B cell (primary cell): Measurements from ENCODE around the gene IGF1R. TPM values are rescaled to one million over a fixed set of nuclear protein-coding genes. Genes with fewer than 3 reads are reported as not detected.

Experiments
- ATAC-seq: fragments of 200-7000 bp; cut with Tn5 transposase; one replicate; pipeline ENCODE4 v1.10.0; 2021; ENCODE audit warnings: low read depth, mild to moderate bottlenecking, moderate number of reproducible peaks, moderate library complexity
- CTCF ChIA-PET: fragments of 350-600 bp; sonication (Branson Sonifier 250); formaldehyde crosslinking; loops from one replicate; lab custom pipeline; 2021; ENCODE audit warnings: antibody characterized with exemption, inconsistent platforms; lab: Charles Lee
- POLR2A ChIA-PET: fragments of 350-600 bp; sonication (Branson Sonifier 250); formaldehyde crosslinking; loops from one replicate; lab custom pipeline; 2021; ENCODE audit warnings: antibody characterized with exemption; lab: Charles Lee
- DNase-seq: peaks from one replicate; pipeline ENCODE4 v3.0.0; 2013
- H2AFZ ChIP-seq: 2 replicates; pipeline ENCODE4 v1.6.1; 2012; ENCODE audit warnings: mild to moderate bottlenecking, low read depth, low read length; ENCODE audit not compliant: insufficient read depth, poor library complexity, severe bottlenecking
- H3K27ac ChIP-seq, 2 donors: 1 replicate in 1 of 2; 2 replicates in 1 of 2; pipeline ENCODE4 v1.5.1; 2012 to 2013; ENCODE audit warnings: low read length in 2 of 2, mild to moderate bottlenecking in 2 of 2, moderate library complexity in 1 of 2
- H3K27me3 ChIP-seq, 4 experiments: fragments of 200-600 bp in 1 of 4; sonication (generic) in 1 of 4; replicated peaks in 1 of 4; 1 replicate in 2 of 4; 2 replicates in 2 of 4; pipeline versions ENCODE4 v1.6.1 to v1.7.0; 2013 to 2016; ENCODE audit warnings: low read length in 3 of 4, mild to moderate bottlenecking in 2 of 4, mixed read lengths in 1 of 4, moderate library complexity in 1 of 4; ENCODE audit not compliant: insufficient read depth in 4 of 4, control insufficient read depth in 3 of 4; ENCODE audit errors: control extremely low read depth in 1 of 4
- H3K36me3 ChIP-seq, 2 experiments: replicated peaks in 1 of 2; 1 replicate in 1 of 2; 2 replicates in 1 of 2; pipeline versions ENCODE4 v1.6.1 to v1.7.1; 2013; ENCODE audit warnings: low read length in 1 of 2; ENCODE audit not compliant: insufficient read depth in 2 of 2, control insufficient read depth in 1 of 2; ENCODE audit errors: control extremely low read depth in 1 of 2, extremely low read depth in 1 of 2
- H3K4me1 ChIP-seq, 2 donors: fragments of 200-600 bp in 1 of 2; sonication (generic) in 1 of 2; 1 replicate in 1 of 2; 2 replicates in 1 of 2; pipeline versions ENCODE4 v1.5.1 to v1.6.1; 2013 to 2017; ENCODE audit warnings: low read length in 2 of 2; ENCODE audit not compliant: control insufficient read depth in 2 of 2, insufficient read depth in 2 of 2
- H3K4me2 ChIP-seq: replicated peaks from 2 replicates; pipeline ENCODE3; 2012; ENCODE audit warnings: mild to moderate bottlenecking, low read depth, low read length; ENCODE audit not compliant: poor library complexity, severe bottlenecking
- H3K4me3 ChIP-seq, 5 experiments: fragments of 200-600 bp in 1 of 5; sonication (generic) in 1 of 5; 1 replicate in 3 of 5; 2 replicates in 2 of 5; pipeline versions ENCODE4 v1.5.1 to v1.7.0; 2011 to 2016; ENCODE audit warnings: low read length in 4 of 5, mild to moderate bottlenecking in 4 of 5, low read depth in 2 of 5, control low read depth in 1 of 5, moderate library complexity in 1 of 5; ENCODE audit not compliant: insufficient read depth in 1 of 5; ENCODE audit errors: control extremely low read depth in 1 of 5, extremely low read depth in 1 of 5
- H3K79me2 ChIP-seq: fragments of 200-600 bp; sonication (generic); one replicate; pipeline ENCODE4 v1.6.0; 2016; ENCODE audit warnings: low read length; ENCODE audit not compliant: control insufficient read depth, insufficient read depth
- H3K9ac ChIP-seq: fragments of 200-600 bp; sonication (generic); 2 replicates; pipeline ENCODE4 v1.6.1; 2017; ENCODE audit warnings: mild to moderate bottlenecking, low read length, moderate library complexity
- H3K9me3 ChIP-seq, 3 donors: one replicate each; pipeline versions ENCODE4 v1.6.1 to v1.7.1; 2013; ENCODE audit warnings: low read length in 2 of 3; ENCODE audit not compliant: control insufficient read depth in 2 of 3, insufficient read depth in 1 of 3; ENCODE audit errors: control extremely low read depth in 1 of 3
- H4K20me1 ChIP-seq: 2 replicates; pipeline ENCODE4 v1.6.0; 2012; ENCODE audit warnings: mild to moderate bottlenecking, low read length; ENCODE audit not compliant: insufficient read depth, control insufficient read depth, poor library complexity, severe bottlenecking
- H3K27ac Mint-ChIP-seq: one replicate; pipeline ENCODE4 v1.8.0; 2021; ENCODE audit warnings: mixed read lengths
- H3K27me3 Mint-ChIP-seq: one replicate; pipeline ENCODE4 v1.8.0; 2021; ENCODE audit warnings: mixed read lengths
- H3K4me1 Mint-ChIP-seq: one replicate; pipeline ENCODE4 v1.8.0; 2021; ENCODE audit warnings: mixed read lengths
- H3K4me3 Mint-ChIP-seq: one replicate; pipeline ENCODE4 v1.8.0; 2021; ENCODE audit warnings: mixed read lengths
- H3K9me3 Mint-ChIP-seq: one replicate; pipeline ENCODE4 v1.8.0; 2022; ENCODE audit warnings: mixed read lengths; ENCODE audit not compliant: insufficient read depth
- EZH2 ChIP-seq: IDR thresholded peaks from 2 replicates; pipeline ENCODE4 v1.6.1; 2012; ENCODE audit warnings: borderline replicate concordance, low read depth, mild to moderate bottlenecking, moderate library complexity, low read length; ENCODE audit not compliant: insufficient read depth, poor library complexity, severe bottlenecking
- WGBS: methylation state at CpG from one replicate; pipeline ENCODE4 v1.1.5; 2013; ENCODE audit warnings: missing lambda C conversion rate; ENCODE audit not compliant: insufficient coverage; 5-methylcytosine and 5-hydroxymethylcytosine counted together
- intact Hi-C: fragments of 100-400 bp; cut with micrococcal nuclease; formaldehyde crosslinking; loops from one replicate; pipeline ENCODE4 v1.10.0; 2022
- polyA plus RNA-seq: library from polyadenylated mRNA; depleted of rRNA; stranded (reverse); fragments of >200 nt; gene quantifications from 2 replicates; pipeline ENCODE4 v1.2.3, GENCODE V29; 2012
- total RNA-seq, 2 donors: library from RNA; stranded (reverse); fragments of 120-200 nt in 1 of 2; gene quantifications; 1 replicate in 1 of 2; 2 replicates in 1 of 2; pipeline versions ENCODE4 v1.2.3 to v1.2.4, GENCODE V29; 2013 to 2022
- TF ChIP-seq, protein P1 (sequence below): fragments of 200-600 bp; IDR thresholded peaks from one replicate; pipeline ENCODE4 v1.8.0; 2022; ENCODE audit warnings: antibody characterized with exemption, mild to moderate bottlenecking

Gene IGF1R
- total and polyA plus RNA-seq, 2 donors (not counting 1 experiment from before 2014, with no cell fraction given): 5.4 to 23.1 TPM

DNA sequence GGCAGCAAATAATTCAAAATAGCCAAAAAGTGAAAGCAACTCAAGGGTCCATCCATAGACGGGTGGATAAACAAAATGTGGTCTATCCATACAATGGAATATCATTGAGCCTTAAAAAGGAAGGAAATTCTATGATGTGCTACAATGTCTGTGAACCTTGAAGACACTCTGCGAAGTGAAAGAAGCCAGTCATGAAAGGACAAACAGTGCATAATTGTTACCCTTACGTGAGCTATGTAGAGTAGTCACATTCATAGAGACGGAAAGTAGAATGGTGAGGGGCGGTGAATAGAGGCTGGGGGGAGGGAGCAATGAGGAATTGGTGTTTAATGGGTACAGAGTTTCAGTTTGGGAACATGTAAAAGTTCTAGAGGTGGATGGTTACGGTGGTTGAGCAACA lies 18.1 kb downstream of the IGF1R start:
- Histone ChIP-seq H3K9me3 (no peaks in the 10 kb centered on the region), H3K4me2 (no peak overlapping the region), H3K36me3 (no peaks in the 10 kb centered on the region), H3K27ac (no peak overlapping the region), H3K27me3 (no peaks in the 10 kb centered on the region), H3K79me2 (peaks cover 11% of the 10 kb centered on the region), H3K9ac (no peak overlapping the region), H4K20me1 (peaks cover 13% of the 10 kb centered on the region), H2AFZ (no peak overlapping the region), H3K4me3 (no peak overlapping the region), H3K4me1 (no peaks in the 10 kb centered on the region)
- ChIA-PET CTCF (interaction anchor here (4.2 kb wide), 1 partner anchor 8 kb away, joined by 17 read pairs; no protein-coding TSS in a partner anchor), POLR2A (no interaction called here)
- intact Hi-C loops: no loop called here
- Mint-ChIP-seq H3K4me3 (no peak overlapping the region), H3K9me3 (no peaks in the 10 kb centered on the region), H3K27ac (no peak overlapping the region), H3K4me1 (peaks cover 4% of the 10 kb centered on the region), H3K27me3 (no peaks in the 10 kb centered on the region)
- no peak for DNase-seq
- 91% methylated on average over 5 of the region's 6 CpGs for WGBS
- no peak for ATAC-seq
- TF ChIP-seq, protein P1, sequence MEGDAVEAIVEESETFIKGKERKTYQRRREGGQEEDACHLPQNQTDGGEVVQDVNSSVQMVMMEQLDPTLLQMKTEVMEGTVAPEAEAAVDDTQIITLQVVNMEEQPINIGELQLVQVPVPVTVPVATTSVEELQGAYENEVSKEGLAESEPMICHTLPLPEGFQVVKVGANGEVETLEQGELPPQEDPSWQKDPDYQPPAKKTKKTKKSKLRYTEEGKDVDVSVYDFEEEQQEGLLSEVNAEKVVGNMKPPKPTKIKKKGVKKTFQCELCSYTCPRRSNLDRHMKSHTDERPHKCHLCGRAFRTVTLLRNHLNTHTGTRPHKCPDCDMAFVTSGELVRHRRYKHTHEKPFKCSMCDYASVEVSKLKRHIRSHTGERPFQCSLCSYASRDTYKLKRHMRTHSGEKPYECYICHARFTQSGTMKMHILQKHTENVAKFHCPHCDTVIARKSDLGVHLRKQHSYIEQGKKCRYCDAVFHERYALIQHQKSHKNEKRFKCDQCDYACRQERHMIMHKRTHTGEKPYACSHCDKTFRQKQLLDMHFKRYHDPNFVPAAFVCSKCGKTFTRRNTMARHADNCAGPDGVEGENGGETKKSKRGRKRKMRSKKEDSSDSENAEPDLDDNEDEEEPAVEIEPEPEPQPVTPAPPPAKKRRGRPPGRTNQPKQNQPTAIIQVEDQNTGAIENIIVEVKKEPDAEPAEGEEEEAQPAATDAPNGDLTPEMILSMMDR: no peak

- DNase-seq (no peak), ATAC-seq (no peak)
- intact Hi-C loops: no loop called here
- no peak overlapping the region for H3K27ac ChIP-seq
- no peaks in the 10 kb centered on the region for H3K9me3 Mint-ChIP-seq
- no peak overlapping the region for H3K4me3 ChIP-seq
- H3K9ac ChIP-seq: no peak overlapping the region
- H3K36me3 ChIP-seq: no peaks in the 10 kb centered on the region
- CTCF ChIA-PET: interaction anchor here (4.2 kb wide), 1 partner anchor 8 kb away, joined by 17 read pairs; no protein-coding TSS in a partner anchor
- no peak overlapping the region for H3K4me3 Mint-ChIP-seq
- no peaks in the 10 kb centered on the region for H3K4me1 ChIP-seq
- H3K9me3 ChIP-seq: no peaks in the 10 kb centered on the region
- peaks cover 11% of the 10 kb centered on the region for H3K79me2 ChIP-seq
- H2AFZ ChIP-seq: no peak overlapping the region
- no peak overlapping the region for H3K4me2 ChIP-seq
- H3K27ac Mint-ChIP-seq: no peak overlapping the region
- TF ChIP-seq, protein P1: no peak
- no peak for TF ChIP-seq EZH2
- no peaks in the 10 kb centered on the region for H3K27me3 ChIP-seq
- peaks cover 15% of the 10 kb centered on the region for H4K20me1 ChIP-seq
- POLR2A ChIA-PET: no interaction called here
- H3K27me3 Mint-ChIP-seq: no peaks in the 10 kb centered on the region
- H3K4me1 Mint-ChIP-seq: peaks cover 4% of the 10 kb centered on the region
- WGBS: 100% methylated on average over 4 of the region's 7 CpGs
Observed at GRCh38 chr15:98666841-98667240, 18.5 kb downstream of the IGF1R start.
